ENCODE results near the gene HMOX2.

The HMOX2 gene

DNA sequence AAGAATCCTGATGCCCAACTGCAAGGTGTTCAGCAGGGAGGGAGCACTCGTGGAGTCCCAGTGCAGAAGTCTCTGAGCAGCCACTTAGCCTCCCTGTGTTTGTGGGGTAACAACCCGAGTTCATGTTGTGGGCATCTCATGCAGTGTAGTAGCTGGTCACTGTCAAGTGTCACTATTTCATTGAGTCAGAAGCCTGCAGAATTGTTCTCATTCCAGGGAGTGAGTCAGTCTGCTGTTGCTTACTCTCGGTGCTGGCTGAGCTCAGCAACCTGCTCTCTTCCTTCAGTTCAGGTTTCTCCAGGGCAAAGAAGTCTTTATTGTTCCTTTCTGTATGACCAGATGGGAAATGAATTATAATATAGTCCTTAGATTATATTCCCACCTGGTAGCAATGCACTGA, 24.1 kb downstream of the HMOX2 start:
- no peak overlapping the region for H2BK12ac ChIP-seq (ENCODE audit: low read length in 2 of 2)
- DNase-seq, result peak; percentile 93
- no peak overlapping the region for H4K8ac ChIP-seq (ENCODE audit: low read length)
- no peak overlapping the region for H2AFZ ChIP-seq (ENCODE audit: low read depth, low read length)
- 0% methylated on average over 3 of the region's 3 CpGs for WGBS
- H2BK5ac ChIP-seq (ENCODE audit: low read depth, low read length, poor library complexity, severe bottlenecking), result no peak overlapping the region
- peak overlapping the region; percentile 77 for H3K9ac ChIP-seq (ENCODE audit: low read length)
- H2AK5ac ChIP-seq (ENCODE audit: low read length, severe bottlenecking), result no peak overlapping the region
- H3K4me2 ChIP-seq (ENCODE audit: low read length, poor library complexity, severe bottlenecking), result no peak overlapping the region
- no peaks in the 10 kb centered on the region for H3K9me3 ChIP-seq (ENCODE audit: control insufficient read depth, low read length)
- H3K27me3 ChIP-seq (ENCODE audit: control insufficient read depth in 1 of 2, insufficient read depth in 1 of 2, low read length in 2 of 2), result no peaks in the 10 kb centered on the region
- no peak overlapping the region for H3K14ac ChIP-seq (ENCODE audit: low read length in 2 of 2)
- H4K91ac ChIP-seq (ENCODE audit: low read length), result no peak overlapping the region
- H3K23ac ChIP-seq (ENCODE audit: low read length in 2 of 2), result peak overlapping the region in 1 of 2 experiments; percentile 50
- H3K4ac ChIP-seq (ENCODE audit: low read depth in 1 of 2, low read length in 2 of 2), result no peak overlapping the region
- H3K27ac ChIP-seq (ENCODE audit: low read length, poor library complexity, severe bottlenecking), result peak overlapping the region; percentile 25
- peaks cover 18% of the 10 kb centered on the region for H3K4me1 ChIP-seq (ENCODE audit: control insufficient read depth, insufficient read depth, low read depth, low read length)
- no peak overlapping the region for H3K18ac ChIP-seq (ENCODE audit: low read depth in 1 of 2, low read length in 2 of 2)
- H2BK15ac ChIP-seq (ENCODE audit: low read depth, poor library complexity, severe bottlenecking), result no peak overlapping the region
- peak overlapping the region in 1 of 2 experiments; percentile 75 for H3K4me3 ChIP-seq (ENCODE audit: insufficient read depth in 1 of 2, low read depth in 1 of 2, low read length in 2 of 2)
- no peak overlapping the region for H2BK120ac ChIP-seq (ENCODE audit: low read depth, low read length)
- peaks cover under 1 to 8% of the 10 kb centered on the region in 2 experiments for H3K36me3 ChIP-seq (ENCODE audit: control insufficient read depth in 1 of 2, insufficient read depth in 2 of 2, low read depth in 1 of 2, low read length in 2 of 2)
- peaks cover 27% of the 10 kb centered on the region for H3K79me1 ChIP-seq (replicated peaks; ENCODE audit: low read length, poor library complexity, severe bottlenecking)

- Histone ChIP-seq H2BK5ac (ENCODE audit: low read depth, low read length, poor library complexity, severe bottlenecking) (no peak overlapping the region), H3K4ac (ENCODE audit: low read depth in 1 of 2, low read length in 2 of 2) (no peak overlapping the region), H3K23ac (ENCODE audit: low read length in 2 of 2) (no peak overlapping the region), H2BK15ac (ENCODE audit: low read depth, poor library complexity, severe bottlenecking) (no peak overlapping the region), H2BK120ac (ENCODE audit: low read depth, low read length) (no peak overlapping the region), H2BK12ac (ENCODE audit: low read length in 2 of 2) (no peak overlapping the region), H3K9ac (ENCODE audit: low read length) (peak overlapping the region; percentile 77), H3K27ac (ENCODE audit: low read length, poor library complexity, severe bottlenecking) (peak overlapping the region; percentile 25), H3K4me1 (ENCODE audit: control insufficient read depth, insufficient read depth, low read depth, low read length) (peaks cover 20% of the 10 kb centered on the region), H3K36me3 (ENCODE audit: control insufficient read depth in 1 of 2, insufficient read depth in 2 of 2, low read depth in 1 of 2, low read length in 2 of 2) (peaks cover 4 to 16% of the 10 kb centered on the region in 2 experiments), H4K91ac (ENCODE audit: low read length) (no peak overlapping the region), H3K27me3 (ENCODE audit: control insufficient read depth in 1 of 2, insufficient read depth in 1 of 2, low read length in 2 of 2) (no peaks in the 10 kb centered on the region), H3K18ac (ENCODE audit: low read depth in 1 of 2, low read length in 2 of 2) (no peak overlapping the region), H3K4me2 (ENCODE audit: low read length, poor library complexity, severe bottlenecking) (no peak overlapping the region), H4K8ac (ENCODE audit: low read length) (no peak overlapping the region), H3K79me1 (replicated peaks; ENCODE audit: low read length, poor library complexity, severe bottlenecking) (peaks cover 30% of the 10 kb centered on the region), H3K14ac (ENCODE audit: low read length in 2 of 2) (no peak overlapping the region), H2AK5ac (ENCODE audit: low read length, severe bottlenecking) (no peak overlapping the region), H2AFZ (ENCODE audit: low read depth, low read length) (no peak overlapping the region), H3K9me3 (ENCODE audit: control insufficient read depth, low read length) (no peaks in the 10 kb centered on the region), H3K4me3 (ENCODE audit: insufficient read depth in 1 of 2, low read depth in 1 of 2, low read length in 2 of 2) (peak overlapping the region in 1 of 2 experiments; percentile 75)
- no peak for DNase-seq
- 88% methylated on average over 4 of the region's 5 CpGs for WGBS
These were observed 24.9 kb downstream of the HMOX2 start for GRCh38 chr16:4501071-4501478.

- DNase-seq, result no peak
These were observed 29.4 kb downstream of the HMOX2 start for GRCh38 chr16:4505356-4506147.

GRCh38 chr16:4506450-4506849, 30.3 kb downstream of the HMOX2 start:
- no peaks in the 10 kb centered on the region for H3K9me3 ChIP-seq (ENCODE audit: control insufficient read depth, low read length)
- H2AK5ac ChIP-seq (ENCODE audit: low read length, severe bottlenecking), result no peak overlapping the region
- H3K14ac ChIP-seq (ENCODE audit: low read length in 2 of 2), result no peak overlapping the region
- no peak overlapping the region for H2BK15ac ChIP-seq (ENCODE audit: low read depth, poor library complexity, severe bottlenecking)
- peaks cover 9% of the 10 kb centered on the region for H3K4me1 ChIP-seq (ENCODE audit: control insufficient read depth, insufficient read depth, low read depth, low read length)
- no peak overlapping the region for H3K23ac ChIP-seq (ENCODE audit: low read length in 2 of 2)
- peaks cover 52% of the 10 kb centered on the region for H3K79me1 ChIP-seq (replicated peaks; ENCODE audit: low read length, poor library complexity, severe bottlenecking)
- H2AFZ ChIP-seq (ENCODE audit: low read depth, low read length), result no peak overlapping the region
- H3K4me2 ChIP-seq (ENCODE audit: low read length, poor library complexity, severe bottlenecking), result no peak overlapping the region
- H4K8ac ChIP-seq (ENCODE audit: low read length), result no peak overlapping the region
- H3K4me3 ChIP-seq (ENCODE audit: insufficient read depth in 1 of 2, low read depth in 1 of 2, low read length in 2 of 2), result no peak overlapping the region
- no peak overlapping the region for H4K91ac ChIP-seq (ENCODE audit: low read length)
- H2BK5ac ChIP-seq (ENCODE audit: low read depth, low read length, poor library complexity, severe bottlenecking), result no peak overlapping the region
- peaks cover 51 to 59% of the 10 kb centered on the region in 2 experiments for H3K36me3 ChIP-seq (ENCODE audit: control insufficient read depth in 1 of 2, insufficient read depth in 2 of 2, low read depth in 1 of 2, low read length in 2 of 2)
- no peak overlapping the region for H2BK12ac ChIP-seq (ENCODE audit: low read length in 2 of 2)
- H2BK120ac ChIP-seq (ENCODE audit: low read depth, low read length), result no peak overlapping the region
- H3K9ac ChIP-seq (ENCODE audit: low read length), result peak overlapping the region; percentile 16
- H3K4ac ChIP-seq (ENCODE audit: low read depth in 1 of 2, low read length in 2 of 2), result no peak overlapping the region
- H3K18ac ChIP-seq (ENCODE audit: low read depth in 1 of 2, low read length in 2 of 2), result no peak overlapping the region
- WGBS, result 3% methylated on average over 3 of the region's 3 CpGs
- H3K27ac ChIP-seq (ENCODE audit: low read length, poor library complexity, severe bottlenecking), result no peak overlapping the region
- peak; percentile 80 for DNase-seq
- no peaks in the 10 kb centered on the region for H3K27me3 ChIP-seq (ENCODE audit: control insufficient read depth in 1 of 2, insufficient read depth in 1 of 2, low read length in 2 of 2)

More at GRCh38 chr16:4505356-4506147, 29.4 kb downstream of the HMOX2 start:
- Histone ChIP-seq H4K8ac (ENCODE audit: low read length) (peak overlapping the region; percentile 16), H3K18ac (ENCODE audit: low read depth in 1 of 2, low read length in 2 of 2) (no peak overlapping the region), H2AK5ac (ENCODE audit: low read length, severe bottlenecking) (no peak overlapping the region), H2BK15ac (ENCODE audit: low read depth, poor library complexity, severe bottlenecking) (no peak overlapping the region), H2BK12ac (ENCODE audit: low read length in 2 of 2) (no peak overlapping the region), H3K36me3 (ENCODE audit: control insufficient read depth in 1 of 2, insufficient read depth in 2 of 2, low read depth in 1 of 2, low read length in 2 of 2) (peaks cover 42 to 50% of the 10 kb centered on the region in 2 experiments), H2BK120ac (ENCODE audit: low read depth, low read length) (no peak overlapping the region), H3K27me3 (ENCODE audit: control insufficient read depth in 1 of 2, insufficient read depth in 1 of 2, low read length in 2 of 2) (no peaks in the 10 kb centered on the region), H3K9ac (ENCODE audit: low read length) (peak overlapping the region; percentile 16), H2AFZ (ENCODE audit: low read depth, low read length) (no peak overlapping the region), H3K79me1 (replicated peaks; ENCODE audit: low read length, poor library complexity, severe bottlenecking) (peaks cover 48% of the 10 kb centered on the region), H3K9me3 (ENCODE audit: control insufficient read depth, low read length) (no peaks in the 10 kb centered on the region), H3K4me2 (ENCODE audit: low read length, poor library complexity, severe bottlenecking) (no peak overlapping the region), H3K27ac (ENCODE audit: low read length, poor library complexity, severe bottlenecking) (no peak overlapping the region), H3K14ac (ENCODE audit: low read length in 2 of 2) (no peak overlapping the region), H4K91ac (ENCODE audit: low read length) (no peak overlapping the region), H2BK5ac (ENCODE audit: low read depth, low read length, poor library complexity, severe bottlenecking) (no peak overlapping the region), H3K4me1 (ENCODE audit: control insufficient read depth, insufficient read depth, low read depth, low read length) (peaks cover 9% of the 10 kb centered on the region), H3K4me3 (ENCODE audit: insufficient read depth in 1 of 2, low read depth in 1 of 2, low read length in 2 of 2) (no peak overlapping the region), H3K4ac (ENCODE audit: low read depth in 1 of 2, low read length in 2 of 2) (no peak overlapping the region), H3K23ac (ENCODE audit: low read length in 2 of 2) (no peak overlapping the region)
- WGBS, result 84% methylated on average over 11 of the region's 13 CpGs
